ENCODE results near the gene OSBPL2.

The OSBPL2 gene

DNA sequence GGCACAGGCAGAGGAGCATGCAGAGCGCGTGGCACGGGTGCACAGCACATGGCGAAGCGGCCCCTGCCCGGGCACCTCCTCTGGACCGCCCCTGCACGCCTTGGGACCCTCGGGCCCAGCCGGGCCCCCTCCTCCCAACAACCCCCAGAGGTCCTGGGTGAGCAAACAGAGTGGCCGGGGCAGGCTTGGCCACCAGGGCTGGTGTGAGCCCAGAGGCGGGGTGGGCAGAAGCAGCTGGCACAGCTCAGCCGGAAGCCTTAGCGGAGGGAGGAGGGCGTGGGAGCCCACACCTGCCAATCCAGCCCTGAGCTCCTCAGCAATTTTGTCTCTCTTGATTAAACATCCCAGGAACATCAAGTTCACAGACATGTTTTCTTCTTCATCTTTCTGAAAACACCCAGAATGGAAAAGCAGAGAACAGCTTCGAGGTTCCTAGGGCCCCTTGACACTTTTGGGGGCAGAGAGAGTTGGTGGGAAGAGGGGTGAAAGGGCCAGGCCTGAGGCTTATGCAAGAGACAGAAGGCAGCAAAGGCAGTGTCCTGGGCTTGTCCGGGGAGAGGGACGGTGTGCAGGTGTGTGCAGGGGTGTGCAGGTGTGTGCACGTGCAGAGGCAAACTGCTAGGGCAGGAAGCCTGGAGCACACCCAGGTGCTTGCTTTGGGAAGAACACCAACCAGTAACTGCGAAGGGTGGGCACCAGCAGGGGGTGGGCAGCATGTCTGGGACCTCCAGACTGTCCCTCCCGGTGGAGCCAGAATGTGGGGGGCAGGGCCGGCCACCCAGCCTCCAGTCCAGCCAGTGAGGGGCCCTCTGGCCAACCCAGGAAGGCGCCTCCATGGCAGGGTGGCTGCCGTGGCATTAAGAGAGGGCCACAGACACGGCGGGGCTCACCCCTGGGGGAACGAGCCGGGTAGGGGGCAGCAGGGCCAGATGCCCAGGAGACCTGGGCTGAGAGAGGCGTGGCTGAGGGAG, 23.0 kb upstream of the OSBPL2 start:
- Histone ChIP-seq H3K27me3 (ENCODE audit: control insufficient read depth in 1 of 2, insufficient read depth in 2 of 2, low read length in 2 of 2) (peaks cover 24 to 59% of the 10 kb centered on the region in 2 donors), H3K36me3 (ENCODE audit: control insufficient read depth in 1 of 2, insufficient read depth in 2 of 2, low read length in 2 of 2) (no peaks in the 10 kb centered on the region), H3K9me3 (ENCODE audit: control insufficient read depth in 1 of 2, low read length in 2 of 2) (no peaks in the 10 kb centered on the region), H3K4me1 (ENCODE audit: control insufficient read depth in 1 of 2, insufficient read depth in 2 of 2, low read length in 2 of 2) (peaks cover 0 to 4% of the 10 kb centered on the region in 2 donors), H3K9ac (ENCODE audit: low read depth in 1 of 2, low read length in 2 of 2) (no peak overlapping the region), H3K27ac (ENCODE audit: low read depth, low read length) (no peak overlapping the region), H3K4me3 (ENCODE audit: low read depth in 1 of 2, low read length in 2 of 2) (no peak overlapping the region)

DNA sequence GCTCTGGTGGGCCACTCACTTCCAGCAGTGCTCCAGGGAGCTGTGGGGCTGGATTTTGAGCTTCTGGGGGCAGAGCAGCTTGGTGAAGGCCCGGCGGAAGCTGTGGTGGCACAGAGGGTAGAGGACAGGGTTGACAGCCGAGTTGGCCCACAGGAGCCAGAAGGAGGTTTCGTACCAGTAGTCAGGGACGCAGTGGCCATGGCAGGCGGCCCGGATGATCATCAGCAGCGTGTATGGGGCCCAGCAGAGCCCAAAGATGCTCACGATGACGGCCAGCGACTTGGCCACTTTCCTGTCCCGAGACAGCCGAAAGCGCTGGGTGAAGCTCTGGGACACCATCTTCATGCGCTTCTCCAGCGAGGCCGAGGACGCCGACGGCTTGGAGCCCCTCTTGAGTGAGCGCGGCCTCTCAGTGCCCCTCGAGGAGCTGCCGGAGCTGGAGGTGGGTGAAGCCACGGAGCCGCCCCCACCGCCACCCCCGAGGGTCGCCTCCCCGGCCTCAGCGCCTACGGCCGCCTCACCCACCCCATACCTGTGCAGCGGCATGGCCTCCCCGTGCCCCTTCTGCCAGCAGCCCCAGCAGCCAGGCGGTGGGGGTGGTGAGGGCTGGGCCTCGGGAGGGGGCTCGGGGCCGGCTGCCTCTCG, 22.2 kb upstream of the OSBPL2 start:
- H3K27ac ChIP-seq (ENCODE audit: low read depth, low read length), result no peak overlapping the region
- no peak overlapping the region for H3K4me3 ChIP-seq (ENCODE audit: low read depth in 1 of 2, low read length in 2 of 2)
- peaks cover 0 to 4% of the 10 kb centered on the region in 2 donors for H3K4me1 ChIP-seq (ENCODE audit: control insufficient read depth in 1 of 2, insufficient read depth in 2 of 2, low read length in 2 of 2)
- no peak overlapping the region for H3K9ac ChIP-seq (ENCODE audit: low read depth in 1 of 2, low read length in 2 of 2)
- peaks cover 32 to 58% of the 10 kb centered on the region in 2 donors for H3K27me3 ChIP-seq (ENCODE audit: control insufficient read depth in 1 of 2, insufficient read depth in 2 of 2, low read length in 2 of 2)
- no peaks in the 10 kb centered on the region for H3K9me3 ChIP-seq (ENCODE audit: control insufficient read depth in 1 of 2, low read length in 2 of 2)
- no peaks in the 10 kb centered on the region for H3K36me3 ChIP-seq (ENCODE audit: control insufficient read depth in 1 of 2, insufficient read depth in 2 of 2, low read length in 2 of 2)

DNA sequence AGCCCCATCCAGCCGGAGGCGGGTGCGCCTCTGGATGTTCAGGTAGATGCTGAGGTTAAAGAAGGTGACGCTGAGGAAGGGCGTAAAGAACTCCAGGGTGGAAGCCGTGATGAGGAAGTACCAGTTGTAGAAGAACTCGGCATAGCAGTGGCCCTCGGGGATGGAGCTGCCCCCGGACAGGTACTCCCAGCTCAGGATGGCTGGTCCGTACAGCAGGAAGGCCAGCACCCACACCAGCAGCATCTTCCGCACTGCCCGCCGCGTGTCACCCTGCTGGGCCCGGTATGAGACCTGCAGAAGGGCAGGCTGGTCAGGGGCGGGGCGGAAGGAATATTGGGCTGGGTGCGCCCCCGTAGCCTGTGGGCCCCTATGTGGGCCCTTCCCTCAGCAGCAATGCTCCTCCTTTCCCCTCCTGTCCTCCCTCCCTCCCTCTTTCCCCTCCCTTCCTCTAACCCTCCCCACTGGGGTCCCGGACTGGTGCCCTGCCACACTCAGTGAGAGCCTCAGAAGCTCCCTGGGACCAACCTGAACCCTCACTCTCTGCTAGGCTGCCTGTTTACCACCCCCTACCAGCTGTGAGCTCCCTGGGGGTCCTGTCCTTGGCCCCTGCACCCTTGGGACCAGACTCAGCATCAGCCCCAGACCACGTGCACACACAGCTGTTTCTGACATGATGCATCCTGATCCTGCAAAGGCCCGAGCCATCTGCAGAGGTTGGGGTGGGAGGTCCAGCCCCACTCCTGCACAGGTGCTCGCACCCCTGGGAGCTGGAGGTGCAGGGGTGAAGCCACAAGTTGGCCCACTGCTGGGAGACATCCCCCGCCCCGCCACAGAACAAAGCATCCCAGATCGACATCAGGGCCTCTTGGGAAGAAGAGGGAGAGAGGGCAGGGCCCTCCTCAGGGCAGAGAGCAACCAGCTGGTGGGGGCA, 21.4 kb upstream of the OSBPL2 start:
- Histone ChIP-seq H3K4me1 (ENCODE audit: control insufficient read depth in 1 of 2, insufficient read depth in 2 of 2, low read length in 2 of 2) (peaks cover 0 to 4% of the 10 kb centered on the region in 2 donors), H3K4me3 (ENCODE audit: low read depth in 1 of 2, low read length in 2 of 2) (no peak overlapping the region), H3K9me3 (ENCODE audit: control insufficient read depth in 1 of 2, low read length in 2 of 2) (no peaks in the 10 kb centered on the region), H3K9ac (ENCODE audit: low read depth in 1 of 2, low read length in 2 of 2) (no peak overlapping the region), H3K27ac (ENCODE audit: low read depth, low read length) (no peak overlapping the region), H3K27me3 (ENCODE audit: control insufficient read depth in 1 of 2, insufficient read depth in 2 of 2, low read length in 2 of 2) (peaks cover 40 to 58% of the 10 kb centered on the region in 2 donors), H3K36me3 (ENCODE audit: control insufficient read depth in 1 of 2, insufficient read depth in 2 of 2, low read length in 2 of 2) (no peaks in the 10 kb centered on the region)

DNA sequence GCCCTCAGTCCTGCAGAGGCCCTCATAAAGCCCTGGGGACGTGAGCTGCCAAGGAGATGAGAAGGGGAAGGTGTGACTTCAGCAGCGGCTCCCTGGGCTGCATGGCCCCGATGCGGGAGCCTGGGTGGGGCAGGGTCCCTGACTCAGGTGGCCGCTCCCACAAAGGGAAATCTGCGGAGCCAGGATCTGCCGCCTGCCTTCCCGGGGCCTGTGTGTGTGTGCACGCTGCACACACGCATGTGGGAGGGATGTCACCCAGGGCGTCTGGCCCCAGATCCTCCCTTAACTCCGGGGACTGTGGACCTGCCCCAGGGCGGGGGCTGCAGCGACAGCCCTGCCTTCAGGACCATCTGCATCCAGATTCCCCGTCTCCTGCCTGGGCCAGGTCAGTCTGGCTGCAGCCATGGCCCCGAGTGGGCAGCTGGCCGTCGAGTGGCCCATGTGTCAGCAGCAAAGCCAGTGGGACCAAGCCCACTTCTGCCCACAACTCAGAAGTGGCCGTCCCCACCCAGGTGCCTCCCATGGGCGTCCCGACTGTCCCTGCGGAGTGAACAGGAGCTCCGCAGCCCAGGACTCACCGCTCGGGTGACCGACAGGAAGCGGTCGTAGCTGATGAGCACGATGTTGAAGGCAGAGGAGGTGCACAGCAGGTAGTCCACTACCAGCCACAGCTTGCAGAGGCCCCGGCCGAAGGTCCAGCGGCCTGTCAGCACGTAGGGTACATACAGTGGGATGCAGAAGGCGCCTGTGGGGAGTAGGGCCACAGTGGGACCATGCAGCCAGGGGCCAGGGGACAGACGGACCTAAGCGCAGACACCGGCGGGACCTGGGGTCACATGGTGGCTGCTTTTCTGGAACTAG, 20.2 kb upstream of the OSBPL2 start:
- no peak overlapping the region for H3K27ac ChIP-seq (ENCODE audit: low read depth, low read length)
- peaks cover 44 to 57% of the 10 kb centered on the region in 2 donors for H3K27me3 ChIP-seq (ENCODE audit: control insufficient read depth in 1 of 2, insufficient read depth in 2 of 2, low read length in 2 of 2)
- no peak overlapping the region for H3K9ac ChIP-seq (ENCODE audit: low read depth in 1 of 2, low read length in 2 of 2)
- H3K36me3 ChIP-seq (ENCODE audit: control insufficient read depth in 1 of 2, insufficient read depth in 2 of 2, low read length in 2 of 2), result no peaks in the 10 kb centered on the region
- no peak overlapping the region for H3K4me3 ChIP-seq (ENCODE audit: low read depth in 1 of 2, low read length in 2 of 2)
- H3K9me3 ChIP-seq (ENCODE audit: control insufficient read depth in 1 of 2, low read length in 2 of 2), result no peaks in the 10 kb centered on the region
- H3K4me1 ChIP-seq (ENCODE audit: control insufficient read depth in 1 of 2, insufficient read depth in 2 of 2, low read length in 2 of 2), result peaks cover 0 to 4% of the 10 kb centered on the region in 2 donors

DNA sequence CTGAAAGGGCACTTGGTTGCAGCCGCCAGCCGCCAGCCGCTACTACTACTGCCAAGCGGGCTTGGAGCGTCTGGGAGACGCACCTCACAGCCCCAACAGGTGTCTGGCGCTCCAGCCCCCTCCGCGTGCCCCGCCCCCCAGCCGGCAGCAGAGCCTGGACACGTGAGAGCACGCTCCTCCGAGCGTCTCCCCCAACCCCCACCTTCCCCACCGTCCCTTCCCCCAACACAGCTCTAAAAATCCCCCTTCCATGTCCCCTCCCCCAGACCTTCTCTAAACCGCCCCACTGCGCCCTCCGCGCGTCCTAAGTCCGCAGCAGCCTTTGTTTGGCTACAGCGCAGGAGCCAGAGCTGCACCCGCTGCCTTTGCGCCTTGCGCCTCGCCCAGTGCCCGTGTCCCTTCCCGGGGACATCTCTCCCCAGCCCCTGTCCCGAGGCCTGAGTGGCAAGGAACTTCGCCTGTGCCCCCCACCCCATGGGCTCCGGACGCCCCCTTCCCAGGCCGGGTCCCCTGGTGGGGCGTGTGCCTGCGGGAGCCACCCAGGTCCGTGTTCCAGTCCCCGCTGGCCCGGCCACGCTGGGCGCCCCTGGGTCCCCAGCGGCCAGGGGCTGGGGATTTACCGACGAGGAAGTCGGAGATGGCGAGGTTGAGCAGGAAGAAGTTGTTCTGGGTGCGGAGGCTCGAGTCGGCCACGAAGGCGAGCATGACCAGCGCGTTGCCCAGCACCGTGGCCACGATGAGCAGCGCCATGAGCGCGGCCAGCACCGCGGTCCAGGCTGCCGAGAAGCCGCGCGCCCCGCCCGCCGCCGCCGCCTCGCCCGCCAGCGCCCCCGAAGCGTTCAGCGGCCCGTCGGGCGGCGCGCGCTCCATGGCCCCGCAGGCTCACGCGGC, 19.0 kb upstream of the OSBPL2 start:
- Histone ChIP-seq H3K36me3 (ENCODE audit: control insufficient read depth in 1 of 2, insufficient read depth in 2 of 2, low read length in 2 of 2) (no peaks in the 10 kb centered on the region), H3K9me3 (ENCODE audit: control insufficient read depth in 1 of 2, low read length in 2 of 2) (no peaks in the 10 kb centered on the region), H3K4me1 (ENCODE audit: control insufficient read depth in 1 of 2, insufficient read depth in 2 of 2, low read length in 2 of 2) (peaks cover 0 to 4% of the 10 kb centered on the region in 2 donors), H3K27me3 (ENCODE audit: control insufficient read depth in 1 of 2, insufficient read depth in 2 of 2, low read length in 2 of 2) (peaks cover 41 to 56% of the 10 kb centered on the region in 2 donors), H3K27ac (ENCODE audit: low read depth, low read length) (no peak overlapping the region), H3K9ac (ENCODE audit: low read depth in 1 of 2, low read length in 2 of 2) (no peak overlapping the region), H3K4me3 (ENCODE audit: low read depth in 1 of 2, low read length in 2 of 2) (no peak overlapping the region)

DNA sequence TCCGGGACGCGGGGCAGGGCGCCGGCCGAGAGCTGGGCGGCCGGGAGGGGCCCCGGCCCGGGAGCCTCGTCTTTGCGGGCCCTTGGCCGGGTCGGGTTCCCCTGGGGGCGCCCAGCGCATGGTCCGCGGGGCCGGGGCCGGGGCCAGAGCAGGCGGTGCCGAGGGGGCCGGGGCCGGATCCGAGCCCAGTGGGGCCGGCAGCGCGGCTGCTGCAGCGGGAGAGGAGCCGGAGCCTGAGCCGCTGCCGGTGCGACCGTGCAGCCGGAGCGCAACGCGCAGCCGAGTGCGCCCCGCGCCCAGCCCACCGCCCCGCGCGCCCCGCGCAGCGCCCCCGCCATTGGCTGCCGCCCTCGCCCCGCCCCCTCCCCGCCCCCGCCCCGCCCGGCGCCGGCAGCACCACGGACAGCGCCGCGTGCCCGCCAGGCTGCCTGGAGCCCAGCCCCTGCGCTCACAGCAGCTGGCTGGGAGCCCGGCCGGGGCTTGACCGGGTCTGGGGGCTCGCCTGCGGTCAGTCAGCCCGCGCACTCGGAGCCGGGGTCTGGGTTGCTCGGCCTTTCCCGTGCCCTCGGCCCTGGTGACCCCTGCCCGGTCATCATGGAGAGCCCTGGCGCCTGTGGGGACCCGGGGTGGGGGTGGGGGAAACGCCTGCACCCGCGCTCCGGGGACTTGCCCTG, 18.2 kb upstream of the OSBPL2 start, which contains the start of gene HRH3:
TSS of gene HRH3 (minus strand) at position 287 of the 674 bp plus-strand sequence. CDS start 308 bp downstream, outside the sequence.
- Histone ChIP-seq H3K36me3 (ENCODE audit: control insufficient read depth in 1 of 2, insufficient read depth in 2 of 2, low read length in 2 of 2) (no peaks in the 10 kb centered on the region), H3K9ac (ENCODE audit: low read depth in 1 of 2, low read length in 2 of 2) (no peak within 1 kb of the TSS), H3K4me1 (ENCODE audit: control insufficient read depth in 1 of 2, insufficient read depth in 2 of 2, low read length in 2 of 2) (peaks cover 0 to 4% of the 10 kb centered on the region in 2 donors), H3K4me3 (ENCODE audit: low read depth in 1 of 2, low read length in 2 of 2) (no peak within 1 kb of the TSS), H3K27ac (ENCODE audit: low read depth, low read length) (no peak within 1 kb of the TSS), H3K9me3 (ENCODE audit: control insufficient read depth in 1 of 2, low read length in 2 of 2) (no peaks in the 10 kb centered on the region), H3K27me3 (ENCODE audit: control insufficient read depth in 1 of 2, insufficient read depth in 2 of 2, low read length in 2 of 2) (peaks cover 36 to 49% of the 10 kb centered on the region in 2 donors)

DNA sequence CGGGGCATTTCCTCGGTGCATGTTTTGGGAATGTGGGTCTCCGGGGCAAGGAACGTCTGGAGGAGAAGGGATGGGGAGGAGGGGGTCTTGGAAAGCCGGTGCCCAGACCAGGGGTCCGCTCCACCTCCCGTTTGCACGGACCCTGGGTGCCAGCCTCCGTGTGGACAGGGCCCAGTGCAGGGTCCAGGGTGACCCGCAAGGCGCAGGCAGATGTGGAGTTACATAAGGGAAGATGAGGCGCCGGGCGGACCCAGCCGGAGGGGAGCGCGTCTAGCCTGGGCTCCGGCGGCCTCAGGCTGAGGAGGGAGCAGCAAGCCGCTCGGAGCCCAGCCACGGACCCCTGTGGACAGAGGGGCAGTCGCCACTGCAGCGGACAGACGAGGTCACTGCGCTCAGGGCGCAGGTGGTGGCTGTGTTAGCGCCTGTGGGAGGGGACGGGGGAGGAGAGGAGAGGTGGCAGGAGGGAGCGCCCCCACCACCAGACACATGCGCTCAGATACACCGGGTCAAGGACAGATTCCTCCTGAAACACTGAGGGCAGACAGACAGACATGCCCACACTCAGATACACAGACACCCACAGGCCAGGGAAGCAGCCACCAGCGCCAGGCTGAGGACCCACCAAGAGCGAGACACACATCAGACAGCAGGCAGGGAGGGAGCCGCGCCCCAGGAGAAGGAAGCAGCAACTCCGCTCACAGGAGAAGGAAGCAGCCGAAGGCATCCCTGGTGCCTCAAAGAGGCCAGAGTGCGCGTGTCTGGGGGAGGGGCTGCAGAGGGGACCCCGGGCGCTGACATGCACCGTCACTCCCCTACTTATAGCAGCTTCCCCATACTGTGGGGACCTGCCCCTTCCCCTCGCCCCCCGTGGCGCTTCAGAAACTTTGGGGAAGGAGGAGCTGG, 17.4 kb upstream of the OSBPL2 start:
- Histone ChIP-seq H3K4me3 (ENCODE audit: low read depth in 1 of 2, low read length in 2 of 2) (no peak overlapping the region), H3K27me3 (ENCODE audit: control insufficient read depth in 1 of 2, insufficient read depth in 2 of 2, low read length in 2 of 2) (peaks cover 33 to 45% of the 10 kb centered on the region in 2 donors), H3K36me3 (ENCODE audit: control insufficient read depth in 1 of 2, insufficient read depth in 2 of 2, low read length in 2 of 2) (no peaks in the 10 kb centered on the region), H3K4me1 (ENCODE audit: control insufficient read depth in 1 of 2, insufficient read depth in 2 of 2, low read length in 2 of 2) (peaks cover 0 to 4% of the 10 kb centered on the region in 2 donors), H3K9me3 (ENCODE audit: control insufficient read depth in 1 of 2, low read length in 2 of 2) (no peaks in the 10 kb centered on the region), H3K9ac (ENCODE audit: low read depth in 1 of 2, low read length in 2 of 2) (no peak overlapping the region), H3K27ac (ENCODE audit: low read depth, low read length) (no peak overlapping the region)

Data from duodenal mucosa (tissue), 2 donors.